Upper lobe of left lung (tissue), 6 donors: ENCODE measurements around the gene KRT2. TPM values are rescaled to one million over a fixed set of nuclear protein-coding genes. Genes with fewer than 3 reads are reported as not detected.

Experiments
- ATAC-seq, 2 donors: fragments of 200-7000 bp; cut with Tn5 transposase; one replicate each; pipeline ENCODE4 v1.9.1; 2022; ENCODE audit warnings: mild to moderate bottlenecking in 2 of 2, moderate library complexity in 2 of 2; ENCODE audit not compliant: low FRiP score in 2 of 2
- DNase-seq, 2 donors: peaks; one replicate each; pipeline ENCODE4 v3.0.0-alpha.2; 2019 to 2020
- H3K27ac ChIP-seq, 4 donors: fragments of 200-600 bp; sonication (generic); one replicate each; pipeline ENCODE4 v1.5.1; 2016 to 2019
- H3K27me3 ChIP-seq, 4 donors: fragments of 200-600 bp; sonication (generic); one replicate each; pipeline ENCODE4 v1.5.1; 2017 to 2019
- H3K36me3 ChIP-seq, 4 donors: fragments of 200-600 bp; sonication (generic); one replicate each; pipeline ENCODE4 v1.5.1; 2016 to 2019
- H3K4me1 ChIP-seq, 4 donors: fragments of 200-600 bp; sonication (generic); one replicate each; pipeline ENCODE4 v1.5.1; 2018 to 2019
- H3K4me3 ChIP-seq, 4 donors: fragments of 200-600 bp; sonication (generic); one replicate each; pipeline ENCODE4 v1.5.1; 2017 to 2019; ENCODE audit warnings: mild to moderate bottlenecking in 2 of 4, moderate library complexity in 1 of 4
- H3K9me3 ChIP-seq, 4 donors: fragments of 200-600 bp; sonication (generic); one replicate each; pipeline ENCODE4 v1.5.1; 2018 to 2019
- EP300 ChIP-seq, 4 donors: sonication (generic); formaldehyde crosslinking; IDR thresholded peaks; one replicate each; pipeline ENCODE4 v1.5.1; 2017; ENCODE audit warnings: antibody characterized with exemption in 4 of 4, control low read depth in 2 of 4
- POLR2A ChIP-seq, 4 donors: fragments of 450-650 bp; IDR thresholded peaks; one replicate each; pipeline ENCODE4 v1.5.1; 2016 to 2017; ENCODE audit warnings: antibody characterized with exemption in 4 of 4, mild to moderate bottlenecking in 2 of 4
- POLR2AphosphoS5 ChIP-seq, 2 donors: sonication (generic); formaldehyde crosslinking; IDR thresholded peaks; one replicate each; pipeline ENCODE4 v1.5.1; 2017; ENCODE audit warnings: antibody characterized with exemption in 2 of 2
- WGBS, 2 donors: methylation state at CpG; one replicate each; pipeline ENCODE4 v1.1.5; 2017 to 2018; 5-methylcytosine and 5-hydroxymethylcytosine counted together
- total RNA-seq, 6 donors: library from RNA; depleted of rRNA in 4 of 6; stranded (reverse); fragments of >200 nt in 4 of 6; gene quantifications; one replicate each; pipeline versions ENCODE4 v1.1.0 to v1.2.1, GENCODE V29; 2016 to 2021
- TF ChIP-seq, protein P1 (sequence below), 6 experiments: fragments of 450-650 bp in 4 of 6; fragments of 200-600 bp in 2 of 6; sonication (generic) in 2 of 6; IDR thresholded peaks; one replicate each; pipeline ENCODE4 v1.5.1; 2016 to 2019; ENCODE audit warnings: antibody characterized with exemption in 6 of 6
- donor health status: DM: no; HTN: no; CAD: no; lungs with moderate emphysema.
- donor health status: DM: no; HTN: yes; CAD: no; lungs with severe emphysema.

KRT2 gene
- total RNA-seq, 6 donors from 2014 or later, result not detected

DNA sequence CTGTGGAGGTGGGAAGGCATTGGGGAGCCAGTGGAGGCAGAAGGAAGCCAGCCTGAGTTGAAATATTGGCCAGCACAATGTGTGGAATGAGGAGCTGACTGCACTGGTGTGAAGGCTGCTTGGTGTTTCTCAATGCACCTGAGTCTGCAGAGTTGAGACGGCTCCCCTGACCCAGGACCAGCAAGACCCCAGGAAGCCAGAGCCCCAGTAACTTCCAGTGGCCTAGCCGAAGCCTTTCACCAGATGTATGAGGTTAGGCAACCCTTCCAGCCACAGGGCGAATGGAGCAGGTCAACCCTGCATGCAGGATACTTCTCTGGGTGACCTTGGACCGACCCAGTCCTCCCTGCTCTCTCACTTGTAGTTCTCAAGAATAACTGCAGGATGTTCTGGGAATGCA, 20.7 kb downstream of the KRT2 start:
- no peak overlapping the region for H3K4me3 ChIP-seq
- no peaks in the 10 kb centered on the region for H3K4me1 ChIP-seq
- no peaks in the 10 kb centered on the region for H3K27me3 ChIP-seq
- TF ChIP-seq POLR2AphosphoS5 (IDR thresholded peaks at IDR 0.05) (no peak), POLR2A (IDR thresholded peaks at IDR 0.05) (no peak), EP300 (IDR thresholded peaks at IDR 0.05) (no peak)
- TF ChIP-seq, protein P1, sequence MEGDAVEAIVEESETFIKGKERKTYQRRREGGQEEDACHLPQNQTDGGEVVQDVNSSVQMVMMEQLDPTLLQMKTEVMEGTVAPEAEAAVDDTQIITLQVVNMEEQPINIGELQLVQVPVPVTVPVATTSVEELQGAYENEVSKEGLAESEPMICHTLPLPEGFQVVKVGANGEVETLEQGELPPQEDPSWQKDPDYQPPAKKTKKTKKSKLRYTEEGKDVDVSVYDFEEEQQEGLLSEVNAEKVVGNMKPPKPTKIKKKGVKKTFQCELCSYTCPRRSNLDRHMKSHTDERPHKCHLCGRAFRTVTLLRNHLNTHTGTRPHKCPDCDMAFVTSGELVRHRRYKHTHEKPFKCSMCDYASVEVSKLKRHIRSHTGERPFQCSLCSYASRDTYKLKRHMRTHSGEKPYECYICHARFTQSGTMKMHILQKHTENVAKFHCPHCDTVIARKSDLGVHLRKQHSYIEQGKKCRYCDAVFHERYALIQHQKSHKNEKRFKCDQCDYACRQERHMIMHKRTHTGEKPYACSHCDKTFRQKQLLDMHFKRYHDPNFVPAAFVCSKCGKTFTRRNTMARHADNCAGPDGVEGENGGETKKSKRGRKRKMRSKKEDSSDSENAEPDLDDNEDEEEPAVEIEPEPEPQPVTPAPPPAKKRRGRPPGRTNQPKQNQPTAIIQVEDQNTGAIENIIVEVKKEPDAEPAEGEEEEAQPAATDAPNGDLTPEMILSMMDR (IDR thresholded peaks at IDR 0.05), result no peak
- H3K27ac ChIP-seq, result no peak overlapping the region
- WGBS, 2 donors, result 50 to 59% methylated on average over 2 to 4 of the region's 4 CpGs
- H3K36me3 ChIP-seq, result no peaks in the 10 kb centered on the region
- DNase-seq (no peak), ATAC-seq (no peak)
- H3K9me3 ChIP-seq, result no peaks in the 10 kb centered on the region

DNA sequence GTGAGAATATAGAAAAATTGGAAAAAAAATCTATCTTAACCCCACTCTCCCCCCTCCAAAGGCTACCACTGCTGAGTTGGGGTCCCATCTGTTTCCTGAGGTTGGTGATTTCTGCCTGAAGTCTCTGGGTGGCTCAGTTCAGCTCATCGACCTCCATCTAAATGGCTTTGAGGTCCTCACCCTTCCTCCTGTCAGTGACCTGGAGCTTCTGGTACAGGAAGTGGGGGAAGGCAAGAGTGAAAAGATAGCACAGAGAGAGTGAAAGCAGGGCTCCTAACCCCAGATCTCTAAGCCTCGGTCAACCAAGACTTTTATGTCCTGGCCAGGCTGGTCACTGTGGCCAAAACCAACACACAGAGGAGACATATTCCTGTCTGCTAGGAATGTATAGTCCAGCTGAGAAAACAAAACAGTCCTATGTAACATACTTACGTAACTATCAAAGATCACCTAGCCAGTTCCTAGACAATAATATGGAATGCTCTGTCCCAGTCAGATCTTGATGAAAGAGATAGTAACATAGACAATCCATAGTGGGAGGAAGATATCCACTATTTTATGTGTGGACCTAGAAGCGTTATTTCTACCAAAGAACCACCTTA, 21.3 kb downstream of the KRT2 start:
- DNase-seq (no peak), ATAC-seq (no peak)
- no peaks in the 10 kb centered on the region for H3K27me3 ChIP-seq
- no peaks in the 10 kb centered on the region for H3K4me1 ChIP-seq
- WGBS, 2 donors, result 60 to 85% methylated on average over 4 of the region's 4 CpGs
- TF ChIP-seq EP300 (IDR thresholded peaks at IDR 0.05), result no peak
- no peak for TF ChIP-seq POLR2A (IDR thresholded peaks at IDR 0.05)
- TF ChIP-seq, protein P1 (IDR thresholded peaks at IDR 0.05), result no peak
- no peak for TF ChIP-seq POLR2AphosphoS5 (IDR thresholded peaks at IDR 0.05)
- H3K9me3 ChIP-seq, result no peaks in the 10 kb centered on the region
- H3K36me3 ChIP-seq, result no peaks in the 10 kb centered on the region
- no peak overlapping the region for H3K27ac ChIP-seq
- no peak overlapping the region for H3K4me3 ChIP-seq

DNA sequence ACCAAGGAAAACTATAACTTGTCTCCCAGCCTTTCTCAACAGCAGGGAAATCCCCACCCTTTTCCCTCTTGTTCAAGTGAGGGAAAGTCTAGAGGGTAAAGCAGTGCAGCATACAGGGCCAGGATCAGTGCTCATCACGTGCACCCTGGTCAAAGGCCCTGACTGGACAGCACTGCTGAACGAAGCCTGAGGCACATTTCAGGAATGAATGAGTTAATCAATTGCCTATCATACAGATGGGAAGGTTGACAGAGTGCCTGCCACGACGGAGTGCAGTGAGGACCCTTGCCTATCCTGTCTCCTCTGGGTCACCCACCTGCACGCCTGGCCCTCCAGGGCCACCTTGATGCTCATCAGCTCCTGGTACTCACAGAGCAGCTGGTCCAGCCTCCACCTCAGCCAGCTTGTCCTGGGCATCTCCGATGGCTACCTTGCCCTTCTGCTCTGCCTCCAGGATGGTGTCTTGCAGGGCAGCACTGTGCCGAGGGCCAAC, 22.0 kb downstream of the KRT2 start:
- H3K4me3 ChIP-seq, result no peak overlapping the region
- DNase-seq, result no peak
- TF ChIP-seq POLR2AphosphoS5 (IDR thresholded peaks at IDR 0.05) (no peak), POLR2A (IDR thresholded peaks at IDR 0.05) (no peak), EP300 (IDR thresholded peaks at IDR 0.05) (no peak)
- TF ChIP-seq, protein P1 (IDR thresholded peaks at IDR 0.05), result no peak
- H3K36me3 ChIP-seq, result no peaks in the 10 kb centered on the region
- no peaks in the 10 kb centered on the region for H3K9me3 ChIP-seq
- ATAC-seq, result no peak
- H3K4me1 ChIP-seq, result no peaks in the 10 kb centered on the region
- WGBS, 2 donors, result 68 to 70% methylated on average over 7 of the region's 7 CpGs
- H3K27me3 ChIP-seq, result no peaks in the 10 kb centered on the region
- H3K27ac ChIP-seq, result no peak overlapping the region

DNA sequence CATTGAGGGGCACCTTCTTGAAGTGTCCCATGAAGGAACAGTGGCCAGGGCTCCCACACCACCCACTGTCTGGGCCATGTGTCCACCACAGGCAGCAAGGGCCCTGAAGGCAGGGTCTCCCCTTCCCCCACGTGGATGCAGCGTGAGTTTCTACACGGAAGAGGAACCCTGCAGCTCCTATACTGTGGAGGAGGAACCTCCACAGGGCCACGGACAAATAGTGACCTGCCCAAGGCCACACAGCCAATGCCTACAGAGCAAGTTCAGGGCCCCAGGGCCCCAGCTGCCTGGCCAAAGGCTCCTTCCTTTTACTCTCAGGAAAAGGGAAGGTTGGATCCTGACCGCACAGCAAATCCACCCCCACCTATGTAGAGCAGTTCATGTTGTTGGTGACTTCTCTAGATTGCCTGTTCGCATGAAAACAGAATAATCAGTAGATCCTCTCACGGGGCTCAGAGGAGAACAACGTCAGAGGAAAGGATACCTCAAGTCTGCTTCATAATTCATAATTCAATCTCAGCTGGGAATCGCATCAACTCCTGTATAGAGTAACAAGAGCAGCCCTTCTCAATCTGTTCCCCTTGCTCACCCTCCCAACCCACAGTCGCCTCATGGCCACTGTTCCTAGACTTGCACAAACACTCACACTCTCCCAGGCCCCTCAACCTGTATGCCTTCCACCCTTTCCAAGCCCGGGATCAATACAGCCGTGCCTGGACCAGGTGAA, 22.6 kb downstream of the KRT2 start:
- DNase-seq, result no peak
- Histone ChIP-seq H3K9me3 (no peaks in the 10 kb centered on the region), H3K27ac (no peak overlapping the region), H3K4me3 (no peak overlapping the region), H3K4me1 (no peaks in the 10 kb centered on the region), H3K36me3 (no peaks in the 10 kb centered on the region), H3K27me3 (no peaks in the 10 kb centered on the region)
- 75 to 80% methylated on average over 12 of the region's 12 CpGs for WGBS, 2 donors
- TF ChIP-seq EP300 (IDR thresholded peaks at IDR 0.05), result no peak
- no peak for TF ChIP-seq POLR2AphosphoS5 (IDR thresholded peaks at IDR 0.05)
- TF ChIP-seq, protein P1 (IDR thresholded peaks at IDR 0.05), result no peak
- TF ChIP-seq POLR2A (IDR thresholded peaks at IDR 0.05), result no peak
- peak in 1 of 2 donors; percentile 13 for ATAC-seq
